ENCODE data around the gene PCDHGA9. TPM values are rescaled to one million over a fixed set of nuclear protein-coding genes. Genes with fewer than 3 reads are reported as not detected.
A peak's percentile ranks its signal among the peaks of the same experiment; 100 is the strongest.

The PCDHGA9 gene
- total and polyA plus RNA-seq, 2 donors (not counting 3 experiments of a cell fraction or from before 2014, with no cell fraction given) = 1.1 to 3.9 TPM

DNA sequence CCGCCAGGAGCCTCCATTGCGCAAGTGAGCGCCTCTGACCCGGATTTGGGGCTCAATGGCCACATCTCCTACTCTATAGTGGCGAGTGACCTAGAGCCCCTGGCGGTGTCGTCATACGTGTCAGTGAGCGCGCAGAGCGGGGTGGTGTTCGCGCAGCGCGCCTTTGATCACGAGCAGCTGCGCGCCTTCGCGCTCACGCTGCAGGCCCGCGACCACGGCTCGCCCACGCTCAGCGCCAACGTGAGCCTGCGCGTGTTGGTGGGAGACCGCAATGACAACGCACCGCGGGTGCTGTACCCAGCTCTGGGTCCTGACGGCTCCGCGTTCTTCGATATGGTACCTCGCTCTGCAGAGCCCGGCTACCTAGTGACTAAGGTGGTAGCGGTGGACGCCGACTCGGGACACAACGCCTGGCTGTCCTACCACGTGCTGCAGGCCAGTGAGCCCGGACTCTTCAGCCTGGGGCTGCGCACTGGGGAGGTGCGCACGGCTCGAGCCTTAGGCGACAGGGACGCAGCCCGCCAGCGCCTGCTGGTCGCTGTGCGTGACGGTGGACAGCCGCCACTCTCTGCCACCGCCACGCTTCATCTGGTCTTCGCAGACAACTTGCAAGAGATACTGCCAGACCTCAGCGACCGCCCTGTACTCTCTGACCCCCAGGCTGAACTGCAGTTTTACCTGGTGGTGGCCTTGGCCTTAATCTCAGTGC is 7.2 kb downstream of the PCDHGA9 start:
- ChIA-PET POLR2A (no interaction called here), CTCF (interaction anchor here (0.6 kb wide), 1 partner anchor 21 kb away, joined by 3 read pairs; the partner anchor contains the start of gene PCDHGA12)
- intact Hi-C loops (cut with micrococcal nuclease) = no loop called here
- H3K36me3 ChIP-seq (ENCODE audit: control insufficient read depth in 2 of 2, extremely low read depth in 1 of 2, insufficient read depth in 2 of 2, low read length in 2 of 2) = no peaks in the 10 kb centered on the region
- no TSS peak for BruUV-seq (replicated peaks)
- H4K20me1 ChIP-seq (replicated peaks; ENCODE audit: control insufficient read depth, extremely low read depth, insufficient read depth, low read length) = peaks cover 5% of the 10 kb centered on the region
- no peaks in the 10 kb centered on the region for H3K79me2 ChIP-seq (ENCODE audit: control insufficient read depth, insufficient read depth, low read length)
- no peak for DNase-seq (ENCODE audit: low read depth, low spot score)
- FAIRE-seq = no peak
- TF ChIP-seq, protein P1, sequence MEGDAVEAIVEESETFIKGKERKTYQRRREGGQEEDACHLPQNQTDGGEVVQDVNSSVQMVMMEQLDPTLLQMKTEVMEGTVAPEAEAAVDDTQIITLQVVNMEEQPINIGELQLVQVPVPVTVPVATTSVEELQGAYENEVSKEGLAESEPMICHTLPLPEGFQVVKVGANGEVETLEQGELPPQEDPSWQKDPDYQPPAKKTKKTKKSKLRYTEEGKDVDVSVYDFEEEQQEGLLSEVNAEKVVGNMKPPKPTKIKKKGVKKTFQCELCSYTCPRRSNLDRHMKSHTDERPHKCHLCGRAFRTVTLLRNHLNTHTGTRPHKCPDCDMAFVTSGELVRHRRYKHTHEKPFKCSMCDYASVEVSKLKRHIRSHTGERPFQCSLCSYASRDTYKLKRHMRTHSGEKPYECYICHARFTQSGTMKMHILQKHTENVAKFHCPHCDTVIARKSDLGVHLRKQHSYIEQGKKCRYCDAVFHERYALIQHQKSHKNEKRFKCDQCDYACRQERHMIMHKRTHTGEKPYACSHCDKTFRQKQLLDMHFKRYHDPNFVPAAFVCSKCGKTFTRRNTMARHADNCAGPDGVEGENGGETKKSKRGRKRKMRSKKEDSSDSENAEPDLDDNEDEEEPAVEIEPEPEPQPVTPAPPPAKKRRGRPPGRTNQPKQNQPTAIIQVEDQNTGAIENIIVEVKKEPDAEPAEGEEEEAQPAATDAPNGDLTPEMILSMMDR (IDR thresholded peaks at IDR 0.05; ENCODE audit: extremely low read depth in 1 of 2, insufficient read depth in 1 of 2, low read depth in 1 of 2, low read length in 2 of 2) = no peak
- TF ChIP-seq EZH2 (IDR thresholded peaks at IDR 0.05; ENCODE audit: borderline replicate concordance, low read depth, low read length, severe bottlenecking) = peak; percentile 72
- H3K4me1 ChIP-seq (ENCODE audit: control insufficient read depth, extremely low read depth, insufficient read depth, low read length) = peaks cover 3% of the 10 kb centered on the region
- H3K4me2 ChIP-seq (ENCODE audit: insufficient read depth, low read length) = no peak overlapping the region
- peaks cover 55 to 82% of the 10 kb centered on the region in 2 experiments for H3K27me3 ChIP-seq (ENCODE audit: control insufficient read depth in 2 of 2, insufficient read depth in 2 of 2, low read length in 2 of 2)
- H3K9me3 ChIP-seq (replicated peaks; ENCODE audit: control insufficient read depth, insufficient read depth, low read length) = no peaks in the 10 kb centered on the region
- dilution Hi-C loops (cut with MboI; ENCODE audit: extremely low pct_ligation_motif_present, low sequenced_read_pairs) = no loop called here
- H3K9ac ChIP-seq (replicated peaks; ENCODE audit: extremely low read depth, insufficient read depth, low read length) = no peak overlapping the region
- H3K9me1 ChIP-seq (replicated peaks; ENCODE audit: control insufficient read depth, extremely low read depth, insufficient read depth, low read length) = no peaks in the 10 kb centered on the region
- H3K4me3 ChIP-seq (replicated peaks in 1 of 3; ENCODE audit: insufficient read depth in 1 of 3, low read depth in 1 of 3, low read length in 3 of 3) = no peak overlapping the region
- H2AFZ ChIP-seq (ENCODE audit: low read depth, low read length) = no peak overlapping the region
- H3K27ac ChIP-seq (ENCODE audit: insufficient read depth, low read depth, low read length) = no peak overlapping the region

DNA sequence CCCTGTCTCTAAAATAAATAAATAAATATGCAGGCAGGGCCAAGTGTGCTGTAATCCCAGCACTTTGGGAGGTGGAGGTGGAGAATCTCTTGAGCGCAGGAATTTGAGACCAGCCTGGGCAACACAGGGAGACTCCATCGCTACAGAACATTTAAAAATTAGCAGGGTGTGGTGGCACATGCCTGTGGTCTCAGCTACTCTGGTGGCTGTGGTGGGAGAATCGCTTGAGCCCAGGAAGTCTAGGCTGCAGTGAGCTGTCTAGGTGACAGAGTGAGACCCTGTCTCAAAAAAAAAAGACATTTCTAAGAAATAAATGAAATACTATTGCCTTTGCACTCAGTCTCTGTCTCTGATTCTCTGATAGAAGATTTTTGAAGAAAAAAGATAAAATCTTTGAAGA is 9.0 kb downstream of the PCDHGA9 start:
- Histone ChIP-seq H3K4me3 (replicated peaks in 1 of 3; ENCODE audit: insufficient read depth in 1 of 3, low read depth in 1 of 3, low read length in 3 of 3) (no peak overlapping the region), H3K36me3 (ENCODE audit: control insufficient read depth in 2 of 2, extremely low read depth in 1 of 2, insufficient read depth in 2 of 2, low read length in 2 of 2) (no peaks in the 10 kb centered on the region), H3K79me2 (ENCODE audit: control insufficient read depth, insufficient read depth, low read length) (no peaks in the 10 kb centered on the region), H3K27ac (ENCODE audit: insufficient read depth, low read depth, low read length) (no peak overlapping the region), H3K27me3 (ENCODE audit: control insufficient read depth in 2 of 2, insufficient read depth in 2 of 2, low read length in 2 of 2) (peaks cover 52 to 89% of the 10 kb centered on the region in 2 experiments), H3K4me1 (ENCODE audit: control insufficient read depth, extremely low read depth, insufficient read depth, low read length) (peaks cover 3% of the 10 kb centered on the region), H3K9me1 (replicated peaks; ENCODE audit: control insufficient read depth, extremely low read depth, insufficient read depth, low read length) (no peaks in the 10 kb centered on the region), H2AFZ (ENCODE audit: low read depth, low read length) (no peak overlapping the region), H4K20me1 (replicated peaks; ENCODE audit: control insufficient read depth, extremely low read depth, insufficient read depth, low read length) (peaks cover 5% of the 10 kb centered on the region), H3K9me3 (replicated peaks; ENCODE audit: control insufficient read depth, insufficient read depth, low read length) (no peaks in the 10 kb centered on the region), H3K9ac (replicated peaks; ENCODE audit: extremely low read depth, insufficient read depth, low read length) (no peak overlapping the region), H3K4me2 (ENCODE audit: insufficient read depth, low read length) (no peak overlapping the region)
- TF ChIP-seq GATA2 (IDR thresholded peaks at IDR 0.05; ENCODE audit: insufficient read depth, insufficient read length, low read depth, low read length) (no peak), JUN (IDR thresholded peaks at IDR 0.05; ENCODE audit: borderline replicate concordance, insufficient read depth, insufficient read length, low read depth) (no peak), MYC (IDR thresholded peaks at IDR 0.05; ENCODE audit: low read depth, low read length) (no peak), POLR2A (IDR thresholded peaks at IDR 0.05; ENCODE audit: low read depth, low read length) (no peak), FOS (IDR thresholded peaks at IDR 0.05; ENCODE audit: borderline replicate concordance, insufficient read depth, low read length) (no peak), POLR2AphosphoS5 (IDR thresholded peaks at IDR 0.05; ENCODE audit: insufficient read depth, low read depth, low read length) (no peak), EZH2 (IDR thresholded peaks at IDR 0.05; ENCODE audit: borderline replicate concordance, low read depth, low read length, severe bottlenecking) (no peak)
- TF ChIP-seq, protein P1 (IDR thresholded peaks at IDR 0.05; ENCODE audit: extremely low read depth in 1 of 2, insufficient read depth in 1 of 2, low read depth in 1 of 2, low read length in 2 of 2) = no peak
- TF ChIP-seq, protein P2, sequence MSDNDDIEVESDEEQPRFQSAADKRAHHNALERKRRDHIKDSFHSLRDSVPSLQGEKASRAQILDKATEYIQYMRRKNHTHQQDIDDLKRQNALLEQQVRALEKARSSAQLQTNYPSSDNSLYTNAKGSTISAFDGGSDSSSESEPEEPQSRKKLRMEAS (IDR thresholded peaks at IDR 0.05; ENCODE audit: insufficient read depth, insufficient read length) = no peak
- intact Hi-C loops (cut with micrococcal nuclease) (no loop called here), dilution Hi-C loops (cut with MboI; ENCODE audit: extremely low pct_ligation_motif_present, low sequenced_read_pairs) (no loop called here)
- ChIA-PET POLR2A (no interaction called here), CTCF (interaction anchor here (3.0 to 11.3 kb wide), 2 partner anchors 149 to 152 kb away, joined by 34 to 335 read pairs; no protein-coding TSS in a partner anchor)
- DNase-seq (ENCODE audit: low read depth, low spot score) = no peak
- no peak for FAIRE-seq
- BruUV-seq (replicated peaks) = no TSS peak

Data from endothelial cell of umbilical vein (primary cell).